ENCODE results near the gene KLHL6.

GRCh38 chr3:183472155-183472554 is 83.4 kb downstream of the KLHL6 start:
- TF ChIP-seq, protein P1, sequence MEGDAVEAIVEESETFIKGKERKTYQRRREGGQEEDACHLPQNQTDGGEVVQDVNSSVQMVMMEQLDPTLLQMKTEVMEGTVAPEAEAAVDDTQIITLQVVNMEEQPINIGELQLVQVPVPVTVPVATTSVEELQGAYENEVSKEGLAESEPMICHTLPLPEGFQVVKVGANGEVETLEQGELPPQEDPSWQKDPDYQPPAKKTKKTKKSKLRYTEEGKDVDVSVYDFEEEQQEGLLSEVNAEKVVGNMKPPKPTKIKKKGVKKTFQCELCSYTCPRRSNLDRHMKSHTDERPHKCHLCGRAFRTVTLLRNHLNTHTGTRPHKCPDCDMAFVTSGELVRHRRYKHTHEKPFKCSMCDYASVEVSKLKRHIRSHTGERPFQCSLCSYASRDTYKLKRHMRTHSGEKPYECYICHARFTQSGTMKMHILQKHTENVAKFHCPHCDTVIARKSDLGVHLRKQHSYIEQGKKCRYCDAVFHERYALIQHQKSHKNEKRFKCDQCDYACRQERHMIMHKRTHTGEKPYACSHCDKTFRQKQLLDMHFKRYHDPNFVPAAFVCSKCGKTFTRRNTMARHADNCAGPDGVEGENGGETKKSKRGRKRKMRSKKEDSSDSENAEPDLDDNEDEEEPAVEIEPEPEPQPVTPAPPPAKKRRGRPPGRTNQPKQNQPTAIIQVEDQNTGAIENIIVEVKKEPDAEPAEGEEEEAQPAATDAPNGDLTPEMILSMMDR (IDR thresholded peaks at IDR 0.05) = no peak
- TF ChIP-seq POLR2A (IDR thresholded peaks at IDR 0.05) = no peak

All from thyroid gland (tissue), 4 donors.